Activated T-helper 17 cell treated with anti-CD3 and anti-CD28 coated beads, Interleukin-2, amount 50 U/mL, for 72 hours (primary cell): ENCODE data around the gene RASA1. TPM values are rescaled to one million over a fixed set of nuclear protein-coding genes. Genes with fewer than 3 reads are reported as not detected.

Source experiments
- ATAC-seq: fragments of 150-1000 bp; cut with Tn5 transposase; replicated peaks from 2 replicates; pipeline ENCODE4 v1.10.0; 2021; ENCODE audit warnings: mild to moderate bottlenecking, moderate library complexity
- H3K27ac Mint-ChIP-seq: one replicate; pipeline ENCODE4 v1.8.0; 2022; ENCODE audit warnings: mixed read lengths
- H3K27me3 Mint-ChIP-seq: one replicate; pipeline ENCODE4 v1.8.0; 2022; ENCODE audit warnings: mixed read lengths
- H3K36me3 Mint-ChIP-seq: one replicate; pipeline ENCODE4 v1.8.0; 2022; ENCODE audit warnings: low read depth, mild to moderate bottlenecking, mixed read lengths
- H3K4me1 Mint-ChIP-seq: one replicate; pipeline ENCODE4 v1.8.0; 2022; ENCODE audit warnings: mixed read lengths
- H3K4me3 Mint-ChIP-seq: one replicate; pipeline ENCODE4 v1.8.0; 2022; ENCODE audit warnings: mild to moderate bottlenecking, mixed read lengths
- H3K9me3 Mint-ChIP-seq: one replicate; pipeline ENCODE4 v1.8.0; 2022; ENCODE audit warnings: mixed read lengths
- total RNA-seq, 2 donors: library from RNA; stranded (reverse); gene quantifications; one replicate each; pipeline ENCODE4 v1.2.3, GENCODE V29; 2022

RASA1 gene
- total RNA-seq, 2 donors from 2014 or later: 25.1 to 28.4 TPM

- Mint-ChIP-seq H3K36me3 (peaks cover 100% of the 10 kb centered on the region), H3K4me1 (no peaks in the 10 kb centered on the region), H3K27ac (peak overlapping the region; percentile 15), H3K4me3 (no peak overlapping the region), H3K9me3 (no peaks in the 10 kb centered on the region), H3K27me3 (no peaks in the 10 kb centered on the region)
- ATAC-seq: no peak
Observed at GRCh38 chr5:87392801-87393200, 125.1 kb downstream of the RASA1 start.

- Mint-ChIP-seq H3K9me3 (no peaks in the 10 kb centered on the region), H3K4me1 (no peaks in the 10 kb centered on the region), H3K36me3 (peaks cover 100% of the 10 kb centered on the region), H3K27ac (peak overlapping the region; percentile 15), H3K27me3 (no peaks in the 10 kb centered on the region), H3K4me3 (no peak overlapping the region)
- ATAC-seq: no peak
Observed at GRCh38 chr5:87393331-87393730, 125.6 kb downstream of the RASA1 start.

DNA sequence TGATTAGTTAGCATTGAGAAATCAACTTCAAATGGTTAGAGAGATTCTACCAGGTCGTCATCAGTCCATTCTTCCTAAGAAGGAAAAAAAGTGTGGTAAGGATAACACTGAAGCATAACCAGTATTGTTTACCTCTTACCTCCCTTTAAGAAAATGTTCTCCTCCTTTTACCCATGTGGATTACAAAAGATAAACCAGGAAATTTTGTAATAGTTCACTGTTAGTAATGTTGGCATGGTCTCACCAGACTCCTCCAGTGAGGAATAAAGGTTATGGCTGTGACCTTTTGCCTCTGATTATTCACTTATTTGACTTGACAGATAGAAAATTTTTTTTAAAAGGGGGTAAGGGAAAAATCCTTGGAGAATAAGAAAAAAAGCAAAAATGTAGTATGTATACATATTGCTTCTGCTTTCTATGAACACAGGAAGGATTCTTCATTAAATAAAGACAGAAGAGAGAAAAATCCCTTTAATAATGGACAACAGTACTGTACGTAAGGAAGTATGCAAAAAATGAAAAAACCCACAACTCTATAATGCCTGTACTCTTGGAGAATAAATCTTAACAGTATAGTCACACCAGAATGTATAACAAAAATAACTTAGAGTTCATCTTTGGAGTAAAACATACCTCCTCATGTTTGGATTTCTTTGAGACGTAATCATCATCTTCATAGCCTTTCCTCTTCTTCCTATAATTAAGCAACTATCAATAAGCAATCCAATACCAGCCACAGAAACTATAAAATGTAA, 126.9 kb downstream of the RASA1 start:
- H3K27me3 Mint-ChIP-seq: no peaks in the 10 kb centered on the region
- no peaks in the 10 kb centered on the region for H3K9me3 Mint-ChIP-seq
- no peak for ATAC-seq
- peak overlapping the region; percentile 26 for H3K27ac Mint-ChIP-seq
- no peaks in the 10 kb centered on the region for H3K4me1 Mint-ChIP-seq
- H3K4me3 Mint-ChIP-seq: no peak overlapping the region
- H3K36me3 Mint-ChIP-seq: peaks cover 100% of the 10 kb centered on the region

- Mint-ChIP-seq H3K4me3 (no peak overlapping the region), H3K36me3 (peaks cover 97% of the 10 kb centered on the region), H3K27me3 (no peaks in the 10 kb centered on the region), H3K4me1 (no peaks in the 10 kb centered on the region), H3K27ac (no peak overlapping the region), H3K9me3 (no peaks in the 10 kb centered on the region)
- no peak for ATAC-seq
Observed at GRCh38 chr5:87398981-87399614, 131.4 kb downstream of the RASA1 start.

DNA sequence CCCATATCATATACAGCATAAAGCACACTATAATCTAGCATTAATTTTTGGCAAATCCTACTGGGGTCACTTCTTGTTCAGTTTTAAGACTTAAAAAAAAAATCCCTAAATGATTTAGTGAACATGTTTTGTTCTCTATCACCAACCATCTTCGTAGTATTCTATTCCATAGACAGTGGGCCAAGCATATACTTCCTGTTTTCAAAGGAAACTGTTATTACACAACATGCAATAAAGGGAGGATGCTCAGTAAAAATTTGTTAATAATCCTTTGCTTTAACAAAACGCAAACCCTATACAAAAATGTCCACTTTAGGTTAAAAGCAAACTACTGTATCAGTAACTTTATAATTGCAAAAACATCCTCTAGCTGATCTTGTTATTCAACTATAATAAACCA, 132.0 kb downstream of the RASA1 start:
- no peak overlapping the region for H3K27ac Mint-ChIP-seq
- peaks cover 3% of the 10 kb centered on the region for H3K4me1 Mint-ChIP-seq
- H3K27me3 Mint-ChIP-seq: no peaks in the 10 kb centered on the region
- H3K9me3 Mint-ChIP-seq: no peaks in the 10 kb centered on the region
- H3K36me3 Mint-ChIP-seq: peaks cover 97% of the 10 kb centered on the region
- no peak overlapping the region for H3K4me3 Mint-ChIP-seq
- ATAC-seq: no peak

GRCh38 chr5:87400305-87400899, 132.7 kb downstream of the RASA1 start:
- Mint-ChIP-seq H3K36me3 (peaks cover 97% of the 10 kb centered on the region), H3K4me1 (peaks cover 5% of the 10 kb centered on the region), H3K4me3 (no peak overlapping the region), H3K27ac (no peak overlapping the region), H3K9me3 (no peaks in the 10 kb centered on the region), H3K27me3 (no peaks in the 10 kb centered on the region)
- ATAC-seq: peak; percentile 67

DNA sequence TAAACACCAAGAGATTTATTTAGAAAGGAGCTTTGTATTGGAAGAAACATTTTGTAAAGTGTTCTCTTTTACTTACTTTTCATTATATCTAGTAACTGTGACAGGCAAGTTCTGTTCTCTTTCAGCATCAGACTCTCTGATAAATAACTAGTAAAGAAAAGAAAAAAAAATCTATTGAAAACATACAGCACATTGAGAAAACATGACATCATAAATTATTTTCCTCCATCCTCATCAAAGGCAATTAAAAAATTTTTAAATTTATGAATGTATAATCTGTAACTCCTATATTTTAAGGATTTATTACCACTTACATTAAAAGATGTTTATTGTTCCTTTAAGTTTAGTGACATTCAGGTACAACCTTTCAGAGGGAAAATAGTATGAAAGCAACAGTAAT, 133.9 kb downstream of the RASA1 start:
- H3K4me3 Mint-ChIP-seq: no peak overlapping the region
- no peak for ATAC-seq
- H3K27ac Mint-ChIP-seq: peak overlapping the region; percentile 43
- H3K27me3 Mint-ChIP-seq: no peaks in the 10 kb centered on the region
- H3K4me1 Mint-ChIP-seq: peaks cover 18% of the 10 kb centered on the region
- H3K9me3 Mint-ChIP-seq: no peaks in the 10 kb centered on the region
- peaks cover 97% of the 10 kb centered on the region for H3K36me3 Mint-ChIP-seq

GRCh38 chr5:87403409-87403808, 135.7 kb downstream of the RASA1 start:
- H3K9me3 Mint-ChIP-seq: no peaks in the 10 kb centered on the region
- H3K4me1 Mint-ChIP-seq: peaks cover 35% of the 10 kb centered on the region
- H3K4me3 Mint-ChIP-seq: no peak overlapping the region
- ATAC-seq: peak; percentile 54
- H3K27ac Mint-ChIP-seq: no peak overlapping the region
- H3K36me3 Mint-ChIP-seq: peaks cover 97% of the 10 kb centered on the region
- no peaks in the 10 kb centered on the region for H3K27me3 Mint-ChIP-seq

DNA sequence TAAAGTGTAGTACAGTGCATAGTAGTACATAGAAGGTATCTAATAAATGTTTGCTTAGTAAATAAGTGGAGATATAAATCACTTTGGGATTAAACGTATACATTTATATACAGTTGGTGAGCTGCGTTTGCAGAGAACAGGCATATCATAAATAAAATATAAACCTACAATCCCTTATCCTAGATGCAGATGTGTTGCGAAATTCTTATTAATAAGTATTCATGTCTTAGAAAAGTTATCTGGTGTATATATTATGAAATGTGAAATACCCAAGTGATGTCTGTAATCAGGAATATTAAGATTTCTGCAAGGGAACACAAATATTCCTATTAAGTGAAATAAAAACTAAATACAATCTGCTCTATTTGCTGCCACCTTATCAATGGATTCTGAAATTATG, 136.2 kb downstream of the RASA1 start:
- Mint-ChIP-seq H3K27me3 (no peaks in the 10 kb centered on the region), H3K27ac (no peak overlapping the region), H3K9me3 (no peaks in the 10 kb centered on the region), H3K4me3 (no peak overlapping the region), H3K4me1 (peaks cover 40% of the 10 kb centered on the region), H3K36me3 (peaks cover 97% of the 10 kb centered on the region)
- ATAC-seq: no peak

DNA sequence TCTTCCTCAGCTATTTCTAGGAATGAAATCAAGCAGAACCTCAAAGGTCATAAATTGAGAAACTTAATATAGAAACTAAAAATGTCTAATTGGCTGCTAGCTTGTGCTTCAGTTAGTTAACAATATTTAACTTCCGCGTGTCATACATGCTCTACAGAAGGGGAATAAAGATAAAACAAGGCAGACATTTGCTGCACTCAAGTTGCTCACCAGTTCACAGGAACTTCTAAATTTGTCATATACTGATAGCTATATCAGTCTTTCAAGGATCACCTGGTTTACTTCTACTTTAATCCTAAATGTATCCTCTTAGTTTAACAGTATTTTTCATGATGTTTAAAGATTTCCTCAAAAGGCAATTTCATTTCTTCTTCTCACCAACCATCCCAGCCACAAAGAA, 136.7 kb downstream of the RASA1 start:
- H3K9me3 Mint-ChIP-seq: no peaks in the 10 kb centered on the region
- no peak overlapping the region for H3K4me3 Mint-ChIP-seq
- peaks cover 97% of the 10 kb centered on the region for H3K36me3 Mint-ChIP-seq
- no peak for ATAC-seq
- no peak overlapping the region for H3K27ac Mint-ChIP-seq
- H3K4me1 Mint-ChIP-seq: peaks cover 41% of the 10 kb centered on the region
- H3K27me3 Mint-ChIP-seq: no peaks in the 10 kb centered on the region

GRCh38 chr5:87405472-87406155, 137.9 kb downstream of the RASA1 start:
- peak overlapping the region; percentile 36 for H3K4me3 Mint-ChIP-seq
- ATAC-seq: peak; percentile 57

DNA sequence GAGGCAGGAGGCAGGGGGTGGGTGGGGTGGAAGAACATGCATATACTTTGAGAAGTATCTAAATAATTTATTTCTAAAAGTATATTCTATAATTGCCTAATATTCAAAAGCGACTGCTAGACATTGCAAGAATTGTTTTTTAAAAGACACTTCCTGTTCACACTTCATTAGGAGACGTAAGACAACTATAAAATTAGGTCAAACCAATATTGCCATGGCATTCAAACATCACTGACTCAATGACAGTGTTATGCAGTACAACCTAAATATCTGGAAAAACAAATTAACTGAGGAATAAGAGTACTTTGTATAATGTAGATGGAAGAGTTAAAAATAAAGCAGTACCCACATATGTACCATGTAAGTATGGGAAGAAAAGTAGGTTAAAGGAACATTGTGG, 140.5 kb downstream of the RASA1 start:
- Mint-ChIP-seq H3K4me1 (peaks cover 53% of the 10 kb centered on the region), H3K27me3 (no peaks in the 10 kb centered on the region), H3K27ac (peak overlapping the region; percentile 27), H3K36me3 (peaks cover 94% of the 10 kb centered on the region), H3K9me3 (no peaks in the 10 kb centered on the region), H3K4me3 (peak overlapping the region; percentile 26)
- no peak for ATAC-seq

More at GRCh38 chr5:87405472-87406155, 137.9 kb downstream of the RASA1 start:
- no peaks in the 10 kb centered on the region for H3K27me3 Mint-ChIP-seq
- H3K9me3 Mint-ChIP-seq: no peaks in the 10 kb centered on the region
- peaks cover 46% of the 10 kb centered on the region for H3K4me1 Mint-ChIP-seq
- H3K36me3 Mint-ChIP-seq: peaks cover 96% of the 10 kb centered on the region
- H3K27ac Mint-ChIP-seq: peak overlapping the region; percentile 52

- Mint-ChIP-seq H3K27ac (peak overlapping the region; percentile 83), H3K4me3 (peak overlapping the region; percentile 89), H3K9me3 (no peaks in the 10 kb centered on the region), H3K36me3 (peaks cover 67% of the 10 kb centered on the region), H3K27me3 (no peaks in the 10 kb centered on the region), H3K4me1 (peaks cover 43% of the 10 kb centered on the region)
- ATAC-seq: no peak
Observed at GRCh38 chr5:87410931-87411330, 143.2 kb downstream of the RASA1 start.

- Mint-ChIP-seq H3K27me3 (no peaks in the 10 kb centered on the region), H3K4me3 (peak overlapping the region; percentile 89)
- no peak for ATAC-seq
Observed at GRCh38 chr5:87411586-87411972, 143.9 kb downstream of the RASA1 start.

More at GRCh38 chr5:87411586-87411972, 143.9 kb downstream of the RASA1 start:
- H3K27ac Mint-ChIP-seq: peak overlapping the region; percentile 92
- peaks cover 60% of the 10 kb centered on the region for H3K36me3 Mint-ChIP-seq
- peaks cover 36% of the 10 kb centered on the region for H3K4me1 Mint-ChIP-seq
- no peaks in the 10 kb centered on the region for H3K9me3 Mint-ChIP-seq
